Peyer's patch (tissue), 4 donors: ENCODE data around the gene FAF2.

Experiments
- CTCF ChIP-seq, 6 experiments: fragments of 450-650 bp in 4 of 6; fragments of 200-600 bp in 2 of 6; sonication (generic) in 1 of 6; IDR thresholded peaks; one replicate each; pipeline ENCODE4 v1.5.1; 2017 to 2019; ENCODE audit warnings: antibody characterized with exemption in 6 of 6, mild to moderate bottlenecking in 3 of 6, moderate library complexity in 1 of 6
- POLR2A ChIP-seq, 2 donors: fragments of 450-650 bp; IDR thresholded peaks; one replicate each; pipeline ENCODE4 v1.5.1; 2017; ENCODE audit warnings: antibody characterized with exemption in 2 of 2, mild to moderate bottlenecking in 2 of 2, moderate library complexity in 2 of 2

GRCh38 chr5:176412517-176413254, 35.5 kb upstream of the FAF2 start:
- TF ChIP-seq POLR2A (IDR thresholded peaks at IDR 0.05) (no peak), CTCF (IDR thresholded peaks at IDR 0.05) (no peak)
